GM10266 (cell line): ENCODE measurements around the gene STPG2.

Source experiments
- DNase-seq: peaks from one replicate; pipeline ENCODE4 v3.0.0; 2012; ENCODE audit errors: extremely low spot score
- TF ChIP-seq, protein P1 (sequence below): IDR thresholded peaks from 2 replicates; pipeline ENCODE4 v1.5.1; 2012; ENCODE audit warnings: mild to moderate bottlenecking, low read depth; ENCODE audit not compliant: control insufficient read depth, insufficient read depth; ENCODE audit errors: missing control alignments

Gene STPG2

DNA sequence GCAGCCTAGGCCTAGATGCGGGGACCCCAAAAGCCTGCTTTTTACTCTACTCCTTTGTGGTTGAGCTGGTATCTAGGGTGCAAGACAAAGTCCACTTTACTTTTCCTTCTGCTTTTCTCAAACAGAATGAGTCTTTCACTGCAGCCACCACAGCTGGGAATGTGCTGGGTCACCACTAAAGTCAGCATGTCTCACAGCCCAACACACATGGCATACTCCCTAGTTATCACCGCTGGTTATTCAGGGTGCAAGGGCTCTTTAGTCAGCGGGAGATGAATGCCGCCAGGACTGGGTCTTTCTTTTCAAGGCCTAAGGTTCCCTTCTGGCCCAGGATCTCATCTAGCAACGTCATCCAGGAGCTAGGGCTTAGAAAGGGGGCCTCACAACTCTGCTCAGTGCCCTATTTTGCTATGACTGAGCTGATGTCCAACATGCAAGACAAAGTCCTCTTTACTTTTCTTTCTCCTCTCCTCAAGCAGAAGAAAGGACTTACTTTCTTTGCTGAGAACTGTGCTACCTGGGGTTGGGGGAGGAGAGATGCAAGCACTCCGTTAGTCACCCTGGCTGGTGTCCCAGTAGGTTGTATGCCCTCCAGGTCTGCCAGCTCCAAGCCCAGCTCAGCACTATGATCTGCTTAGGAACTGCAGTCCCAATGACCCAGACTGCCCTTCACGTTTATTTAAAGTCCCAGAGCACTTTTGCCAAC lies 22.9 kb upstream of the STPG2 start:
- TF ChIP-seq, protein P1, sequence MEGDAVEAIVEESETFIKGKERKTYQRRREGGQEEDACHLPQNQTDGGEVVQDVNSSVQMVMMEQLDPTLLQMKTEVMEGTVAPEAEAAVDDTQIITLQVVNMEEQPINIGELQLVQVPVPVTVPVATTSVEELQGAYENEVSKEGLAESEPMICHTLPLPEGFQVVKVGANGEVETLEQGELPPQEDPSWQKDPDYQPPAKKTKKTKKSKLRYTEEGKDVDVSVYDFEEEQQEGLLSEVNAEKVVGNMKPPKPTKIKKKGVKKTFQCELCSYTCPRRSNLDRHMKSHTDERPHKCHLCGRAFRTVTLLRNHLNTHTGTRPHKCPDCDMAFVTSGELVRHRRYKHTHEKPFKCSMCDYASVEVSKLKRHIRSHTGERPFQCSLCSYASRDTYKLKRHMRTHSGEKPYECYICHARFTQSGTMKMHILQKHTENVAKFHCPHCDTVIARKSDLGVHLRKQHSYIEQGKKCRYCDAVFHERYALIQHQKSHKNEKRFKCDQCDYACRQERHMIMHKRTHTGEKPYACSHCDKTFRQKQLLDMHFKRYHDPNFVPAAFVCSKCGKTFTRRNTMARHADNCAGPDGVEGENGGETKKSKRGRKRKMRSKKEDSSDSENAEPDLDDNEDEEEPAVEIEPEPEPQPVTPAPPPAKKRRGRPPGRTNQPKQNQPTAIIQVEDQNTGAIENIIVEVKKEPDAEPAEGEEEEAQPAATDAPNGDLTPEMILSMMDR: no peak

DNA sequence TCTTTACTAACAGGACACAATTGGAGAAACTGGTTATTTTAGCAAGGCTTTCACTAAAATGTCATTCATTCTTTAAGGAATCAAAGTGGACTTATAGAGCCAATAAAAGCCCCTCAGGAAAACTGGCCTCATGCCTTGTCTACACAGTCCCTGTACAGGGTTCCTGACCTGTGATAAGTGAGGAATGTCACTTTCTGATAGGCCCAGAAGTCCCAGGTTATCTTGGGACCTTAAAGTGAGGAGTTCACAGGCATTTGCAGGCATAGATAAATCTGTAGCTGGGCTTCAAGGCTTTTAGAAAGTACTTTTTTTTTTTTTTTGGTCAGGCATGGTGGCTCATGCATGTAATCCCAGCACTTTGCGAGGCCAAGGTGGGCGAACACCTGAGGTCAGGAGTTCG lies 19.4 kb upstream of the STPG2 start:
- TF ChIP-seq, protein P1: no peak
- DNase-seq: no peak

More for the DNA sequence above, 22.9 kb upstream of the STPG2 start:
- no peak for DNase-seq

DNA sequence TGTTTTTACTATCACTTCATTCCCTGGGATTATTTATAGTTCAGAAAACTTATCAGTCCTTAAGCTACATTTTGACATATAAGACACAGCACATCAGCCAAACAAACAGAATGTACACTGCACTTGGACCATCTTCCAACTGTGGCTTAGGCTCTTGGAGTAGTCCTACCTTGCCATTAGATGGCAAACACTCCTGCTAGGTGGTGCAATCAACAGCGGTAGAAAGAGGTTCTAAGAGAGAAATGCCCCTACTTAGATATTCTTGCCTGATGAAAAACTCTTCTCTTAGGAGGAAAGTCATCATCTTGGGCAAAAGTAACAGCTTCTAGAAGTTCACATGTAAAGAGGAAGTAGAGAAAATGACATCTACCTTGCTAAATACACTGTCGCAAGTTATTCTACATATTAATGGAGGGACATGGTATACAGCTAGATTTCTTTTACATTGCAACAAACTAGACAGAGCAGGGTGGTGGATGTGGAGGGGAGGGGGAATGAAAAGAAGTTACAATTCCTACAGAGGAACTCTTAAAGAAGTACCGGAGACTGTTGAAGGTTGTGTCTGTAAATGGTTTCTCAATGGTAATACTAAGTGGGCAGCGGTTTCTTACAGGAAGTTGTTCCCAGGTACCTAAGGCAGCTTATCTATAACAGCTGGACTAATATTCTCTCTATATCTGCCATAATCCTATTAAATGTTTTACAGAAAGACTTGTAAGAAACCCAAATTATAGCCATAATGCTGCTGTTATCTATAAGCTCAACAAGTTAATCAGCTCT lies 8.1 kb upstream of the STPG2 start:
- no peak for DNase-seq
- TF ChIP-seq, protein P1: no peak

DNA sequence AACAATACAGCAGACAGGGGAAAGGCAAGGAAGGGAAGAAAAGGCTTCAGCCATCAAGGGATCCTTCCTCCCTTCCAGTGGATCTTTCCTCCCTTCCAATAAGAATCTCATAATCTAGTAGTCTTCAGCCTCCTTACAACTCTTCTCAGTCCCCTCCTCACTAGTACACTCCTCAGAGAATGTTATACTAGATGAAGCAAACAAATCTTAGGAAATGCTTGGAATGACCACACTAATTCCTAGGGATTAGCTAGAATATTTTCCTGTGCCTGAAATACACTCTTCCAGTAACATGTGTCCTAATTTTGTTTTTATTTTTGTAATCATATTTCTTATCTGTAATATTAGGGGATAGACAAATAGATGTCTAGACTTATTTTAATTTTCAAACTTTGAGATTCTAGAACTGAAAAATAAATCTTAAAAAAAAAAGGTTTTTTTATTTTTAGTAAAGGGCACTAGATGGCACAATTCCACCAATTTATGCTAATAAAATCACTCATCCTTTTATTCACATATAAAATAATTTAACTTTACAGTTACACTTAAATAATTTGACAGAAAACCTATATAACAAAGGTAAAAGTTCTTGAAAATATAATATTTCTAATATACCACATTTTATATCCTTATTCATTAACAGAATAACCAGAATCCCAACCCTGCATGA lies 7.0 kb upstream of the STPG2 start:
- no peak for DNase-seq
- TF ChIP-seq, protein P1: no peak

DNA sequence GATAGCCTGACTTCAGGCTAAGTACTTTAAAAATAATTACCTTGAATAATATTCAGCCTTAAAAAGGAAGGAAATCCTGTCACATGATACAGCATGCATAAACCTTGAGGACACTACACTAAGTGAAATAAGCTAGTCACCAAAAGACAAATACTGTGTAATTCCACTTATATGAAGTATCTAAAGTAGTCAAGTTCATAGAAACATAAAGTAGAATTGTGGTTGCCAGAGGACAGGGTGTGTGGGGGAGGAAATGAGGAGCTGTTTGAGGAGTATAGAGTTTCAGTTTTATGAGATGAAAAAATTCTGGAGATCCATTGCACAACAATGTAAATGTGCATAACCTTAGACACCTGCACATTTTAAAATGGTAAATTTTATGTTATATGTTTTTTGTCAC lies 5.6 kb upstream of the STPG2 start:
- DNase-seq: no peak
- TF ChIP-seq, protein P1: no peak

DNA sequence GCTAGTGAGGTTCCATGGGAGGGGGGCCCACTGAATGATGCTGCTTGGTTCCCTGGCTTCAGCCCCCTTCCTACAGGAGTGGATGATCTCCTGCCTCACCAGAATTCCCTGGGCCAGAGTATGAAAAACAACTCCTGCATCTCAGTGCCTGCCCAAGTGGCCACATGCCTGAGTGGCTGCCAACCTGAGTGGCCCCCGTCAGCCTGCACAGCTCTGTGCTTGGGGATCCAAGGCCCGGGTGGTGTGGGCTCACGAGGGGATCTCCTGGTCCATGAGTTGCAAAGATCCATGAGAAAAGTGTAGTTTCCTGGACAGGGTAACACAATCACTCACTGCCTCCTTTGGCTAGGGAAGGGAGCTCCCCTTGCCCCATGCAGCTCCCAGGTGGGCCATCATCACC lies 17.1 kb downstream of the STPG2 start:
- TF ChIP-seq, protein P1: no peak
- no peak for DNase-seq
